Kidney epithelial cell (primary cell): ENCODE measurements around the gene ALDH3B1. TPM values are rescaled to one million over a fixed set of nuclear protein-coding genes. Genes with fewer than 3 reads are reported as not detected.

ENCODE experiments used
- DNase-seq: peaks from one replicate; pipeline ENCODE4 v3.0.0-alpha.2; 2010; ENCODE audit warnings: low read depth
- H3K27me3 ChIP-seq: 2 replicates; pipeline ENCODE4 v1.6.0; 2011; ENCODE audit warnings: low read length; ENCODE audit not compliant: control insufficient read depth, insufficient read depth
- H3K36me3 ChIP-seq: 2 replicates; pipeline ENCODE4 v1.5.1; 2011; ENCODE audit warnings: low read length; ENCODE audit not compliant: control insufficient read depth, insufficient read depth
- H3K4me3 ChIP-seq: 2 replicates; pipeline ENCODE4 v1.5.1; 2011; ENCODE audit warnings: low read depth, mild to moderate bottlenecking, control low read depth, low read length
- total RNA-seq: library from RNA; depleted of rRNA; stranded (reverse); fragments of >200 nt; gene quantifications from 2 replicates; pipeline ENCODE4 v1.2.3, GENCODE V29; 2015
- TF ChIP-seq, protein P1 (sequence below): IDR thresholded peaks from 2 replicates; pipeline ENCODE4 v1.5.1; 2011; ENCODE audit warnings: mild to moderate bottlenecking, moderate library complexity, low read length, control low read depth, inconsistent platforms; ENCODE audit not compliant: insufficient read depth, poor library complexity, severe bottlenecking

Gene ALDH3B1
- total RNA-seq, 1 donor from 2014 or later = 2.6 TPM

DNA sequence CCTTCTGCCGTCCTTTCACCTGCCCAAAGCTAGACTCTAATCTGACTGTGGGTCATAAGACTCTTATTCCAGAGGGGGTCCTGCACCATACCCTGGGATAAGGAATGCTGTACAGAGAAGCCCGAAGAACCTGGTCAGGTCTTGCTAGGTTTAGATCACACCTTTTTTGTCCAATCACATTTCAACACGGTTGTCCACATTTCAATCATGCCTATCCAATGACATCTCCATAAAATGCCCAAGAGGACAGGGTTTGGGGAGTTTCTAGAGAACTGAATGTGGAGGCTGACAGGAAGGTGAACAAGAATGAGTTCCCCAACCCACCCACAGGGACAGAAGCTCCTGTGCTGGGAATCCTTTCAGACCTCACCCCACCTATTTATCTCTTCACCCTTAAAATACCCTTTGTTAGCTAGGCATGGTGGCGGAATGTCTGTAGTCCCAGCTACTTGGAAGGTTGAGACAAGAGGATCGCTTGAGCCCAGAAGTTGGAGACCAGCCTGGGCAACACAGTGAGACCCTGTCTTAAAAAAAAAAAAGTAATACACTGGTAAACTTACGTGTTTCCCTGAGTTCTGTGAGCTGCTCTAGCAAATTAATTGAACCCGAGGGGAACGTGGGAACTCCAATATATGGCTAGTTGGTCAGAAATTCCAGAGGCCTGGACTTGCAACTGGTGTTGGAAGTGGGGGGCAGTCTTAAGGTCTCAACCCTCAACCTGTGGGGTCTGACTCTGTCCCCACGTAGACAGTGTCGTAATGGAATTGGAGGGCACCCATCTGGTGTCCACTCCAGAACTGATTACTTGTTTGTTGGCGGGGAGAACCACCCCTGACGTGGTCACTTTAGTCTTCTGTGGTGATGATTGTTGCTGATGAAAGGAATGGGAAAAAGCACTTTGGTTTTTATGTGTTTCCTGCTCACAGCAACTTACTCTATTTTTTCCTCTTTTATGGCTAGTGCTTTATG lies 46.5 kb downstream of the ALDH3B1 start:
- Histone ChIP-seq H3K27me3 (no peaks in the 10 kb centered on the region), H3K36me3 (peaks cover 2% of the 10 kb centered on the region), H3K4me3 (no peak overlapping the region)
- no peak for DNase-seq
- TF ChIP-seq, protein P1, sequence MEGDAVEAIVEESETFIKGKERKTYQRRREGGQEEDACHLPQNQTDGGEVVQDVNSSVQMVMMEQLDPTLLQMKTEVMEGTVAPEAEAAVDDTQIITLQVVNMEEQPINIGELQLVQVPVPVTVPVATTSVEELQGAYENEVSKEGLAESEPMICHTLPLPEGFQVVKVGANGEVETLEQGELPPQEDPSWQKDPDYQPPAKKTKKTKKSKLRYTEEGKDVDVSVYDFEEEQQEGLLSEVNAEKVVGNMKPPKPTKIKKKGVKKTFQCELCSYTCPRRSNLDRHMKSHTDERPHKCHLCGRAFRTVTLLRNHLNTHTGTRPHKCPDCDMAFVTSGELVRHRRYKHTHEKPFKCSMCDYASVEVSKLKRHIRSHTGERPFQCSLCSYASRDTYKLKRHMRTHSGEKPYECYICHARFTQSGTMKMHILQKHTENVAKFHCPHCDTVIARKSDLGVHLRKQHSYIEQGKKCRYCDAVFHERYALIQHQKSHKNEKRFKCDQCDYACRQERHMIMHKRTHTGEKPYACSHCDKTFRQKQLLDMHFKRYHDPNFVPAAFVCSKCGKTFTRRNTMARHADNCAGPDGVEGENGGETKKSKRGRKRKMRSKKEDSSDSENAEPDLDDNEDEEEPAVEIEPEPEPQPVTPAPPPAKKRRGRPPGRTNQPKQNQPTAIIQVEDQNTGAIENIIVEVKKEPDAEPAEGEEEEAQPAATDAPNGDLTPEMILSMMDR = no peak

GRCh38 chr11:68057807-68058206 lies 47.7 kb downstream of the ALDH3B1 start:
- TF ChIP-seq, protein P1 = no peak
- no peak for DNase-seq
- no peaks in the 10 kb centered on the region for H3K27me3 ChIP-seq

GRCh38 chr11:68061508-68061907 lies 51.4 kb downstream of the ALDH3B1 start:
- no peak for DNase-seq
- Histone ChIP-seq H3K4me3 (no peak overlapping the region), H3K27me3 (no peaks in the 10 kb centered on the region), H3K36me3 (peaks cover 3% of the 10 kb centered on the region)
- TF ChIP-seq, protein P1 = no peak

More at GRCh38 chr11:68057807-68058206, 47.7 kb downstream of the ALDH3B1 start:
- peaks cover 2% of the 10 kb centered on the region for H3K36me3 ChIP-seq
- H3K4me3 ChIP-seq = no peak overlapping the region

DNA sequence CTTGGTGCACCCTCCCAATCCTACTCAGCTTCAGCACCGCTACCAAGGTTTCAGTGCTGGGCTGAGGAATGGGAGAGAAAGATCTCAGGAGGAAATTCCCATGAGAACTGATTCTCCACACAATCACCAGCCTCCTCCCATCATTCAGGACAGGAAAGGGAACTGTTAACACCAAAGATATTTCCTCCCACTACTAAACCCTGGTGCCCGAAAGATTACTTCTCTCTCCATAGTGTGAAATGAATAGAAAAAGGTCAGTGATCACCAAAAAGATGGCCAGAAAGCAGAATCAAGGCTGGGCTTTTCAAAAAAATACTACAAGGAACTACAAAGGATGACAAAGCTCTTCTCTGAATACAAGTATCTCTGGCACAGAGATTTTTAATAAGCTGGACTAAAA lies 54.8 kb downstream of the ALDH3B1 start:
- TF ChIP-seq, protein P1 = no peak
- no peak for DNase-seq
- peaks cover 3% of the 10 kb centered on the region for H3K36me3 ChIP-seq
- H3K4me3 ChIP-seq = no peak overlapping the region
- no peaks in the 10 kb centered on the region for H3K27me3 ChIP-seq

- H3K27me3 ChIP-seq = no peaks in the 10 kb centered on the region
- DNase-seq = no peak
- H3K4me3 ChIP-seq = no peak overlapping the region
- TF ChIP-seq, protein P1 = no peak
- H3K36me3 ChIP-seq = peaks cover 3% of the 10 kb centered on the region
These were observed 55.7 kb downstream of the ALDH3B1 start for GRCh38 chr11:68065841-68066240.
